Activated T-helper 1 cell treated with anti-CD3 and anti-CD28 coated beads, Interleukin-2, amount 50 U/mL, for 16 hours (primary cell): ENCODE results near the gene PTGER1.

Experiments used
- DNase-seq, 2 donors: peaks; one replicate each; pipeline ENCODE4 v3.0.0-alpha.2; 2020; ENCODE audit warnings: low read depth in 1 of 2, low spot score in 1 of 2

Gene PTGER1

GRCh38 chr19:14442891-14443631 lies 32.1 kb downstream of the PTGER1 start:
- DNase-seq = no peak

- no peak for DNase-seq
Measured at GRCh38 chr19:14441041-14441938, 33.9 kb downstream of the PTGER1 start.

DNA sequence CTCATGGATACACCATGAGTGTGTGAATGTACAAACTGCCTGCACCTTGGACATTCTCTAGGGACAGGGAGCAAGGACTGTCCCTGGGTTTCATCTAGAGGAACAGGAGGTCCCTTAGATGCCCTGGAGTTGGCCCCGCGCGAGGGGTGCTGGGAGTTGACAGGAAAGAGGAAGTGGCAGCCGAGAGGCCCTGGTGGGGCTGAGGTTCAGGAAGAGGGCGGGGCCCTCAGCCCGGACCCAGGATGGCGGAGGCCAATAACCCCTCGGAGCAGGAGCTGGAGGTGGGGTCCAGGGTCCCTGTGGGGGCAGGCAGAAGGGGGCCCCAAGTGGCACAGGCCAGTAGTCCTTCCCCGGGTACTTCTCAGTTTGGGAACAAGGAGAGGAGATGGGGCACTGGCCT lies 35.1 kb downstream of the PTGER1 start:
- peak; percentile 61 to 63 for DNase-seq

DNA sequence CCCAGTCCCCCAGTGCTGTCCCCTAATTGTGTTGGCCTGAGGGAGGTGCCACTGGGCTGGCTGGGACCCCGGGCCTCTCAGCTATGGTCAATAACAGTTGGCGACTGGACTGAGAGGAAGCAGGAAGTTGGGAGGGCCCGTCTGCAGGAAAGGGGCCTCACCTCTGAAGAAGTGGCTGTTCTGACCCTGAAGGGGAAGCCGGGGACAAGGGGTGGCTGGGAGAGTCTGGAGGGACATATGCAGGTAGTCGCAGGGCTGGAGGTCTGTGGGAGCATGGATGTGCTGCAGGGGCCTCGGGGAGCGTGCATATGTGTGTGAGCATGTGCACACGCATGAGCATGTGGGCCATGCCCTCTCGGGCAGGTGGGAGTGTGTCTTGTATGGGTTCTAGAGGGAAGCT lies 36.1 kb downstream of the PTGER1 start:
- DNase-seq = no peak

DNA sequence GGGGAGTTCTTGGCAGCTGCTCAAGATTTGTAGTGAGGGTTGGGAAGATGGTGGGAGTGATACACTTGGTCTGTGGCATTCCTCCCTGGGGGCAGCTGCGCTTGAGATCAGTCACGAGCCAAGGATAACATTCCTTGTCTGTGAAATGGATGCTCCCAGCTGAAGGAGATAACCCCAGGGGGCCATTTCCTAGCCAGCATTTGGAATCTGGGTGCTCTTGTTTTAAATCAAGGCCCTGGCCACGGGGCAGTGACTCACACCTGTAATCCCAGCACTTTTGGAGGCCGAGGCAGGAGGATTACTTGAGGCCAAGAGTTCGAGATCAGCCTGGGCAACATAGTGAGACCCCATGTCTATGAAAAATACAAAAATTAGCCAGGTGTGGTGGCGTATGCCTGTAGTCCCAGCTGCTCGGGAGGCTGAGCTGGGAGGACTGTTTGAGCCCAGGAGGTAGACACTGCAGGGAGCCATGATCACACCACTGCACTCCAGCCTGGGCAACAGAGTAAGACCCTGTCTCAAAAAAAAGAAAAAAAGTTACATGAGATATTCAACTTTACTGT lies 37.5 kb downstream of the PTGER1 start:
- no peak for DNase-seq

DNA sequence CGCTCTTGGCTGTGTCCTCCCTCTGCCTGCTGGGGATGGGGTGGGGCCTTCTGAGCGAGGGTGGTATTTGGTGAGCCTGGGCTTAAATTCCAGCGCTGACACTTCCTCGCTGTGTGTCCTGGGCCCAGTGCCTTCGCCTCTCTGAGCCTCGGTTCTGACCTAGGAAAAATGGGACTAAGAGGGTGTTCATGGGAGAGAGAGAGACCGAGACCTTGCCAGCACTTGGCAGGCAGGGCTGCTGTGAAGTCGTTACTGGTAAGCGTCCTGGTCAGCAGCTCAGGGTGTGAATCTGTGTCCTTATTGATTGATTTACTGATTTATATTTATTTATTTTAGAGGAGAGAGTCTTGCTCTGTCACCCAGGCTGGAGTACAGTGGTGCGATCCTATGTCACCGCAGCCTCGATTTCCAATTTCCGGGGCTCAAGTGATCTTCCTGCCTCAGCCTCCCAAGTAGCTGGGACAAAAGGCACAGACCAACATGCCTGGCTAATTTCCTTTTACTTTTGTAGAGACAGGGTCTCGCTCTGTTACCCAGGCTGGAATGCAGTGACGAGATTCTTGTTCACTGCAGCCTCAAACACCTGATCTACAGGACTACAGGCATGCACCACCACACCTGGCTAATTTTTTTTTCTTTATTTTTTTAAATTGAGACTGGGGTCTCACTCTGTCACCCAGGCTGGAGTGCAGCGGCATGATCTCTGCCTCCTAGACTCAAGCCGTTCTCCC lies 39.7 kb downstream of the PTGER1 start:
- no peak for DNase-seq

- no peak for DNase-seq
Measured at GRCh38 chr19:14434543-14435319, 40.4 kb downstream of the PTGER1 start.

DNA sequence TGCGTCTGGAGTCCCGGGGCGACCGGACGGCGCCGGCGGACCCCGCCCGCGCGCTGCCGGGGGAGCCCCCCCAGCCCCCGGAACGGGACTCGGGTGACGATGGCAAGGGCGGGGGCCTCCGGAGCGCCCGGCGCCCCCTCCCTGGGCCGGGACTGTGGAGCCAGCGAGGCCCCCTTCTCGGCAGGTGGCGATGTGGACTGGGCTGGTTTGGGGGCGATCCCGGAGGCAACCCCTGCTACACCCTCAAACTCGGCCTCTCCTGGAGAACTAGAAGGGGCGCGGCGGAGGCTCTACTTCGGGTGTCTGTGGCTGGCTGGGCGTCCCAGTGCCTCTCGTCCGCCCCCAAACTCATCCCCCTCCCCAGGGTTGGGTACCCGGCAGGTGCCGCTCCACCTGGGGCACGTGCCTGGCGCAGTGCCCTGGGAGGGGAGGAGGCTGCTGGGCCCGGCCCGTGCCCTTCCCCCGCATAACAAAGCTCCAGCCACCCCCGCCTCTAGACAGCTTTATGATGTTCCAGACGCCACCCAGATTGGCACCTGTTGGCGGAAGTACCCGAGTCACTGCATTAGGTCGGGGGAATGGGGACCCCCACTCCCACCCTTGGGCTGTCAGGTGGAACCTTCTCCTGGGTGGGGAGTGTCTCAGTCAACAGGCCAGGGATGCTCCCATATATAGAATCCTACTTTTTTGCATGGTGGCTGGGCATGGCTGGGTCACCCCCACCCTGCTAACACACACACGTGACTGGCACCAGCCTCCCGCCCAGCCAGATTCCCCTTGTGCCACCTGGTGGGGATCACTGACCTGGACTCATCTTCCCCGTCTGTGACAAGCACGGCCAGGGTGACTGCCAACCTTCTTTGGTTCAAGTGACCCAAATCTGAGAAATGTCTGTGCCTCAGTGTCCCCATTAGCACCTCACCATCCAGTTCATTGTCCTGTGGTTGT lies 41.3 kb downstream of the PTGER1 start:
- peak in 1 of 2 donors; percentile 14 for DNase-seq

DNA sequence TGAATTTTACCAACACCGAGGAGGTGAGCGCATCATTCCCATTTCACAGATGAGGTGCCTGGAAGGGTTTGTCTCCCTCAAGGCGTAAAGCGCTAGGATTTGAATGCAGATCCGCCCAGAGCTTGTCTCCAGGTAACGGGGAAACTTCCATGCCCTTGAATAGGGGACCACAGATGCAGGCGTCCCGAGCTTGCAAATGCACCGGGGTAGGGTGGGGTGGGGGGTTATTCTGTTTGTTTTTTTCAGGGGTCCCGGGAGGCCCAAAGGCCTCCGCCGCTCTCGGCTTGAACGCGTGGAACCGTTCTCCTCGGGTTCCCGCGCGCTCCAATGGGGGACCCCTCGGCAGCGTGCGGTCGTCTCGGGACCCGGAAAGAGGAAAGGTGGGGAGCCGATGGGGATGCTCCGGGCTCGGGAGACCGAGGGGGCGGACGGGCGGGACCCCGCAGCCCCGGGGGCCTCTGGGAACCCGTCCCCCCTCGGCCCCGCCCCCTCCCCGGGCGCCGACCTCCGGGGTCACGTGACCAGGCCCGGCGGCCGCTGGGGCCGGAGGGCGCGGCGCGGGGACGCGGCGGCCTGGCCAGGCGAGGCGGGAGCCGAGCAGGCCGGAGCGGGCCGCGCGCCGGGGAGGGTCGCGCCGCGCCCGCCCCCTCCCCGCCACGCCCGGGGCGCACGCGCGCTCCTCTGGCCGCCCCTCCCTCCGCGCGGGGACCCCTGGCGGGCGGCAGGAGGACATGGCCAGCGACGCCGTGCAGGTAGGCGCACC lies 42.2 kb downstream of the PTGER1 start, which contains the start of gene PKN1:
Gene PKN1, plus strand, starts transcription at position 516 of the 763 bp plus-strand sequence. Its CDS starts 216 bp downstream, at position 732.
- no peak for DNase-seq

GRCh38 chr19:14430712-14431111 lies 44.4 kb downstream of the PTGER1 start:
- no peak for DNase-seq

- DNase-seq = no peak
Measured at GRCh38 chr19:14428882-14429416, 46.2 kb downstream of the PTGER1 start.

GRCh38 chr19:14427461-14427860 lies 47.7 kb downstream of the PTGER1 start:
- no peak for DNase-seq

DNA sequence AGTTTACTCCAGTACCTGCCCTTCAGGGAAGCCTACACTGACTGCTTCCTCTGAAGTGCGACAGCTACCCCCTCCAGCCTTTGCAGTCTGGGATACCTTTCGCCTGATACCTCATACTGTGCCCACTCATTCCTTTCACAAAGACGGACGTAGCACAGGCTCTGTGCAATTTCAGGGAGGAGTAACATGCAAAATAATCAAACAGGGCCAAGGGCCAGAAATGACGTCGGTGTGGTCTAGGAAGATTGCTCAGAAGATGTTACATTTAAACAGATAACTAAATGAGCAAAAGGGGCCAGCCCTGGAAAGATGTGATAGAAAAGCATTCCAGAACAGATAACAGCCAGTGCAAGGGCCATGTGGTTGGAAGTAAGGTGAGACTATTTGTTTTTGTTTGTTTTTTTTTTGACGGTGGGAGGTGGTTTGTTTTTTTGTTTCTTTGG lies 49.4 kb downstream of the PTGER1 start:
- DNase-seq = no peak
